ENCODE data around the gene PCDHGC3. TPM values are rescaled to one million over a fixed set of nuclear protein-coding genes. Genes with fewer than 3 reads are reported as not detected.

The PCDHGC3 gene
- total RNA-seq, 1 experiment from 2014 or later, result 1.2 TPM

- TF ChIP-seq RAD21 (IDR thresholded peaks at IDR 0.05; ENCODE audit: low read depth) (no peak), SRF (IDR thresholded peaks at IDR 0.05; ENCODE audit: low read depth) (no peak), FOSL1 (IDR thresholded peaks at IDR 0.05; ENCODE audit: low read depth) (no peak), SIN3A (IDR thresholded peaks at IDR 0.05; ENCODE audit: low read depth) (no peak), POLR2A (IDR thresholded peaks at IDR 0.05; ENCODE audit: borderline replicate concordance, extremely low read depth, insufficient read depth, insufficient read length) (no peak), ATF3 (IDR thresholded peaks at IDR 0.05) (no peak), EZH2phosphoT487 (IDR thresholded peaks at IDR 0.05; ENCODE audit: borderline replicate concordance) (no peak), POLR2AphosphoS5 (IDR thresholded peaks at IDR 0.05; ENCODE audit: low read depth, low read length) (no peak), CBX3 (IDR thresholded peaks at IDR 0.05; ENCODE audit: low read depth) (no peak), EZH2 (IDR thresholded peaks at IDR 0.05) (no peak), YY1 (IDR thresholded peaks at IDR 0.05; ENCODE audit: extremely low read depth, insufficient replicate concordance, low read depth, low read length) (no peak), MAX (IDR thresholded peaks at IDR 0.05) (no peak), ZNF274 (IDR thresholded peaks at IDR 0.05; ENCODE audit: low read depth, low read length) (no peak)
- TF ChIP-seq, protein P1, sequence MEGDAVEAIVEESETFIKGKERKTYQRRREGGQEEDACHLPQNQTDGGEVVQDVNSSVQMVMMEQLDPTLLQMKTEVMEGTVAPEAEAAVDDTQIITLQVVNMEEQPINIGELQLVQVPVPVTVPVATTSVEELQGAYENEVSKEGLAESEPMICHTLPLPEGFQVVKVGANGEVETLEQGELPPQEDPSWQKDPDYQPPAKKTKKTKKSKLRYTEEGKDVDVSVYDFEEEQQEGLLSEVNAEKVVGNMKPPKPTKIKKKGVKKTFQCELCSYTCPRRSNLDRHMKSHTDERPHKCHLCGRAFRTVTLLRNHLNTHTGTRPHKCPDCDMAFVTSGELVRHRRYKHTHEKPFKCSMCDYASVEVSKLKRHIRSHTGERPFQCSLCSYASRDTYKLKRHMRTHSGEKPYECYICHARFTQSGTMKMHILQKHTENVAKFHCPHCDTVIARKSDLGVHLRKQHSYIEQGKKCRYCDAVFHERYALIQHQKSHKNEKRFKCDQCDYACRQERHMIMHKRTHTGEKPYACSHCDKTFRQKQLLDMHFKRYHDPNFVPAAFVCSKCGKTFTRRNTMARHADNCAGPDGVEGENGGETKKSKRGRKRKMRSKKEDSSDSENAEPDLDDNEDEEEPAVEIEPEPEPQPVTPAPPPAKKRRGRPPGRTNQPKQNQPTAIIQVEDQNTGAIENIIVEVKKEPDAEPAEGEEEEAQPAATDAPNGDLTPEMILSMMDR (IDR thresholded peaks at IDR 0.05 in 2 of 3, conservative IDR thresholded peaks at IDR 0.05 in 1 of 3; ENCODE audit: borderline replicate concordance in 1 of 3, insufficient read depth in 1 of 3, low read depth in 2 of 3, low read length in 2 of 3), result no peak
- H3K36me3 ChIP-seq (ENCODE audit: control insufficient read depth in 1 of 2, insufficient read depth in 2 of 2, low read length in 2 of 2), result no peaks in the 10 kb centered on the region
- no peak overlapping the region for H3K9ac ChIP-seq (ENCODE audit: low read length)
- POLR2A ChIA-PET, result no interaction called here
- no peaks in the 10 kb centered on the region for H3K9me3 ChIP-seq (ENCODE audit: control insufficient read depth in 1 of 2, insufficient read depth in 1 of 2, low read depth in 1 of 2, low read length in 2 of 2)
- H3K27me3 ChIP-seq (ENCODE audit: insufficient read depth, low read length), result no peaks in the 10 kb centered on the region
- no peaks in the 10 kb centered on the region for H3K4me1 ChIP-seq (ENCODE audit: control insufficient read depth in 1 of 2, insufficient read depth in 2 of 2, low read length in 2 of 2)
- ATAC-seq (no peak), DNase-seq (ENCODE audit: low read depth, low spot score) (no peak)
- H3K4me2 ChIP-seq (ENCODE audit: low read length), result no peak overlapping the region
- CTCF ChIA-PET, result no interaction called here
- H4K20me1 ChIP-seq (ENCODE audit: insufficient read depth), result no peaks in the 10 kb centered on the region
- no peaks in the 10 kb centered on the region for H3K9me2 ChIP-seq (ENCODE audit: insufficient read depth)
- intact Hi-C loops (cut with micrococcal nuclease), result no loop called here
- RAD21 ChIA-PET (ENCODE audit: low non-redundant PET in 1 of 2, low total read pairs in 2 of 2, uncharacterized antibody in 2 of 2, unreplicated experiment in 2 of 2), result no interaction called here
- H3K4me3 ChIP-seq (replicated peaks in 1 of 2; ENCODE audit: low read depth in 1 of 2, low read length in 2 of 2), result no peak overlapping the region
- H3K27ac ChIP-seq (ENCODE audit: low read depth, low read length), result no peak overlapping the region
- BruUV-seq (replicated peaks), result no TSS peak
- no peak overlapping the region for H2AFZ ChIP-seq (ENCODE audit: low read depth, low read length, poor library complexity, severe bottlenecking)
- no peaks in the 10 kb centered on the region for H3K79me2 ChIP-seq (ENCODE audit: insufficient read depth, low read length)
Measured at GRCh38 chr5:141477044-141477575, 1.3 kb downstream of the PCDHGC3 start.
